ENCODE results near the gene COG6. TPM values are rescaled to one million over a fixed set of nuclear protein-coding genes. Genes with fewer than 3 reads are reported as not detected.

COG6 gene
- total RNA-seq, 2 experiments from 2014 or later = 13.8 to 16.0 TPM

- no peak for DNase-seq
- Mint-ChIP-seq H3K4me1 (ENCODE audit: low read depth) (no peaks in the 10 kb centered on the region), H3K9me3 (no peaks in the 10 kb centered on the region), H3K27ac (no peak overlapping the region), H3K4me3 (no peak overlapping the region), H3K36me3 (ENCODE audit: low read depth) (peaks cover 46% of the 10 kb centered on the region), H3K27me3 (no peaks in the 10 kb centered on the region)
- Histone ChIP-seq H3K4me1 (ENCODE audit: insufficient read depth, low read length) (no peaks in the 10 kb centered on the region), H3K27me3 (ENCODE audit: control insufficient read depth in 1 of 2, insufficient read depth in 2 of 2, low read length in 2 of 2) (no peaks in the 10 kb centered on the region), H3K4me3 (ENCODE audit: low read length) (no peak overlapping the region), H3K27ac (ENCODE audit: low read depth in 1 of 2, low read length in 2 of 2) (no peak overlapping the region), H3K9me3 (ENCODE audit: control insufficient read depth in 1 of 2, insufficient read depth in 1 of 2, low read length in 2 of 2) (no peaks in the 10 kb centered on the region), H3K36me3 (ENCODE audit: insufficient read depth, low read length) (no peaks in the 10 kb centered on the region)
- TF ChIP-seq CTCF (IDR thresholded peaks at IDR 0.05) = no peak
- ChIA-PET CTCF (no interaction called here), POLR2A (no interaction called here)
- ATAC-seq (ENCODE audit: poor library complexity) = no peak
- intact Hi-C loops (cut with DNase I, micrococcal nuclease) = no loop called here
These were observed 94.1 kb downstream of the COG6 start for GRCh38 chr13:39749528-39749927.

- Histone ChIP-seq H3K27me3 (ENCODE audit: control insufficient read depth in 1 of 2, insufficient read depth in 2 of 2, low read length in 2 of 2) (no peaks in the 10 kb centered on the region), H3K4me1 (ENCODE audit: insufficient read depth, low read length) (no peaks in the 10 kb centered on the region), H3K36me3 (ENCODE audit: insufficient read depth, low read length) (no peaks in the 10 kb centered on the region), H3K27ac (ENCODE audit: low read depth in 1 of 2, low read length in 2 of 2) (no peak overlapping the region), H3K9me3 (ENCODE audit: control insufficient read depth in 1 of 2, insufficient read depth in 1 of 2, low read length in 2 of 2) (no peaks in the 10 kb centered on the region), H3K4me3 (ENCODE audit: low read length) (no peak overlapping the region)
- Mint-ChIP-seq H3K27me3 (no peaks in the 10 kb centered on the region), H3K4me1 (ENCODE audit: low read depth) (no peaks in the 10 kb centered on the region), H3K36me3 (ENCODE audit: low read depth) (peaks cover 66% of the 10 kb centered on the region), H3K9me3 (peaks cover 2% of the 10 kb centered on the region), H3K27ac (no peak overlapping the region), H3K4me3 (no peak overlapping the region)
- no peak for TF ChIP-seq CTCF (IDR thresholded peaks at IDR 0.05)
- no peak for ATAC-seq (ENCODE audit: poor library complexity)
- ChIA-PET CTCF (interaction anchor here (1.5 kb wide), 1 partner anchor 8 kb away, joined by 4 read pairs; no protein-coding TSS in a partner anchor), POLR2A (no interaction called here)
- intact Hi-C loops (cut with DNase I, micrococcal nuclease) = no loop called here
- DNase-seq = no peak
These were observed 96.3 kb downstream of the COG6 start for GRCh38 chr13:39751805-39752204.

- no peaks in the 10 kb centered on the region for H3K36me3 ChIP-seq (ENCODE audit: insufficient read depth, low read length)
- Mint-ChIP-seq H3K36me3 (ENCODE audit: low read depth) (peaks cover 14% of the 10 kb centered on the region), H3K9me3 (peaks cover 2% of the 10 kb centered on the region), H3K4me1 (ENCODE audit: low read depth) (no peaks in the 10 kb centered on the region), H3K27me3 (no peaks in the 10 kb centered on the region), H3K27ac (no peak overlapping the region), H3K4me3 (no peak overlapping the region)
- ATAC-seq (ENCODE audit: poor library complexity) (no peak), DNase-seq (no peak)
- no peaks in the 10 kb centered on the region for H3K27me3 ChIP-seq (ENCODE audit: control insufficient read depth in 1 of 2, insufficient read depth in 2 of 2, low read length in 2 of 2)
- CTCF ChIA-PET = interaction anchor here (1.0 kb wide), 1 partner anchor 9 kb away, joined by 4 read pairs; no protein-coding TSS in a partner anchor
- no peaks in the 10 kb centered on the region for H3K4me1 ChIP-seq (ENCODE audit: insufficient read depth, low read length)
- H3K27ac ChIP-seq (ENCODE audit: low read depth in 1 of 2, low read length in 2 of 2) = no peak overlapping the region
- H3K9me3 ChIP-seq (ENCODE audit: control insufficient read depth in 1 of 2, insufficient read depth in 1 of 2, low read length in 2 of 2) = no peaks in the 10 kb centered on the region
- intact Hi-C loops (cut with DNase I, micrococcal nuclease) = no loop called here
- no peak for TF ChIP-seq CTCF (IDR thresholded peaks at IDR 0.05)
- H3K4me3 ChIP-seq (ENCODE audit: low read length) = no peak overlapping the region
- POLR2A ChIA-PET = no interaction called here
These were observed 105.1 kb downstream of the COG6 start for GRCh38 chr13:39760521-39760920.
